Stimulated activated naive CD4-positive, alpha-beta T cell (primary cell): Measurements from ENCODE around the gene SMAP1.

ENCODE experiments used
- DNase-seq, 6 experiments: peaks; one replicate each; lab custom pipeline; 2025; lab: John Stamatoyannopoulos, UW

Gene SMAP1

DNA sequence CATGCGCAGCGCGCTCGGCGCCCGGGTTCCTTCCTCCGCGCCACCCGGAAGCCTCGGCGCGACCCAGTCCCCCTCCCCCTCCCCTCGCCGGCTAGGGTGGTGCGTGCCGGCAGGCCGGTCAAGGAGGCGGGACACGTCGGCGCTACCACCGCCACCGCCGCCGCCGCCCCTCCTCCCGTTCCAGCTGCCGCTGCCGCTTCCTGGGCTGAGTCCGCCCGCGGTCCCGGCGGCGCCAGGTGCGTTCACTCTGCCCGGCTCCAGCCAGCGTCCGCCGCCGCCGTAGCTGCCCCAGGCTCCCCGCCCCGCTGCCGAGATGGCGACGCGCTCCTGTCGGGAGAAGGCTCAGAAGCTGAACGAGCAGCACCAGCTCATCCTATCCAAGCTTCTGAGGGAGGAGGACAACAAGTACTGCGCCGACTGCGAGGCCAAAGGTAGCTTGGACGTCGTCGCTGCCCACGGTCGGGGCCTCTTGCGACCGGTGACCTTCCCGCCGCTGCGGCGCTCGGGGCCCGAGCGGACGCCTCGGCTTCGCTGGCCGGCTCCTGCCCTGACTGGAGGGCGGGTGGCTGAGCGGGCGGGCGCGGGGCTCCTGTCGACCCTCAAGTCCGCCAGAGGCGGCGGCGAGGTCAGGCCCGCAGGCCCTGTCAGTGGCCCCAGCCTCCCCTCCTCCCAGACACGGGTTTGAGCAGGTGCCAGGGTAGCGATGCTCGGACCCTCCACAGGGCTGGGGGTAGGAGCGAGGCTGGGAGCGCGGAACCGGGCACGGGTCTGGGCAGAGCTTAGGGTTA, at the start of gene SMAP1:
TSS of gene SMAP1 (plus strand) at position 173 of the 788 bp plus-strand sequence. CDS start at position 314, 141 bp downstream.
- peak; percentile 79 to 91 (median 84) for DNase-seq

GRCh38 chr6:70620746-70621145, 46.9 kb upstream of the SMAP1 start:
- DNase-seq: no peak

- DNase-seq: no peak
Observed at GRCh38 chr6:70622461-70622860, 45.2 kb upstream of the SMAP1 start.

GRCh38 chr6:70625436-70625835, 42.2 kb upstream of the SMAP1 start:
- no peak for DNase-seq

DNA sequence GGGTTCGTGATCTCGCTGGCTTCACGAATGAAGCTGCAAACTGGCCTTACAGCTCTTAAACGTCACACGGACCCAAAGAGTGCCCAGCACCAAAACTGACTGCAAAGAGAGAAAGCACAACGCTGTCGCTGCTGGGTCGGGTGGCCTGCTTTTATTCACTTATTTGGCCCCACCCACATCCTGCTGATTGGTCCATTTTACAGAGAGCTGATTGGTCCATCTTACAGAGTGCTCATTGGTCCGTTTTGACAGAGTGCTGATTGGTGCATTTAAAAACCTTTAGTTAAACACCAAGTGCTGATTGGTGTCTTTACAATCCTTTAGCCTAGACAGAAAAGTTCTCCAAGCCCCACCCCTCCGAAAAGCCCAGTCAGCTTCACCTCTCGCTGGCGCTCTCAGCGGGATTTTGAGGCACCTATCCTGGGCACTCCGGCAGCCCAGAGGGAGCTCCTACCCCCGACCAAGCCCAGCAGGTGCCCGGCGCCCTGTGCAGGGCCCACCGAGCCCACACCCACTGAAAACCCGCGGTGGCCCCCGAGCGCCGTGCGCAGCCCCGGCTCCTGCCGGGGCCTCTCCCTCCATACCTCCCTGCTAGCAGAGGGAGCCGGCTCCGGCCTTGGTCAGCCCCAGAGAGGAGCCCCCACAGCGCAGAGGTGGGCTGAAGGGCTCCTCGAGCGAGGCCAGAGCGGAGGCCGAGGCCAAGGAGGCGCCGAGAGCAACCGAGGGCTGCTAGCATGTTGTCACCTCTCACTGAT, 40.0 kb upstream of the SMAP1 start:
- no peak for DNase-seq

DNA sequence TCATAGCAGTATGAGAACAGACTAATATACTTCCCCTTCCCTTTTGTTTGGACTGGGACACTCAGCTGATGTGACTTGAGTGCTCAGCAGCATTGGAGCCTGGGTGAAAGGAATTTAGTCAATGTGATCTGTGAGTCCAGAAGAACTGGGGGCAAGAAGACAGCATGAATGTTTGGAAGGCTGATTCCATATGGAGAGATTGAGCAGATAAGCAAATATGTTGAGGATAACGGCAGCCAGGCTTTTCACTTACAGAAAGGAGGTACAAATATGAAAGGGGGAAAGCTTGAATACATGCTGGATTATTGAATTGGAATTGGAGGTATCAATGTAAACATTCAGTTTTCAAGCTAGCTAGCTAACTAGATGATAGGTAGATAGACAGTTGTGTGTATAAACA, 37.8 kb upstream of the SMAP1 start:
- no peak for DNase-seq

DNA sequence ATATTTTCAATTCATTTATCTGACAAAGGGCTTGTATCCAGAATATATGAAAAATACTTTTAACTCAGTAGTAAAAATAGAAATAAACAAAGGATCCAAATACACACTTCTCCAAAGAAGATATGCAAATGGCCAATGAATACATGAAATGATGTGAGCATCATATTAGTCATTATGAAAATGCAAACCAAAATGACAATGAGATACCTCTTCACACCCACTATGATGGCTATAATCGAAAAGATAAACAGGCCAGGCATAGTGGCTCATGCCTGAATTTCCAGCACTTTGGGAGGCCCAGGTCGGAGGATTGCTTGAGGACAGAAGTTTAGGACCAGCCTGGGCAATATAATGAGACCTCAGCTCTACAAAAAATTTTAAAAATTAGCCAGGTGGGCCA, 33.8 kb upstream of the SMAP1 start:
- DNase-seq: no peak

DNA sequence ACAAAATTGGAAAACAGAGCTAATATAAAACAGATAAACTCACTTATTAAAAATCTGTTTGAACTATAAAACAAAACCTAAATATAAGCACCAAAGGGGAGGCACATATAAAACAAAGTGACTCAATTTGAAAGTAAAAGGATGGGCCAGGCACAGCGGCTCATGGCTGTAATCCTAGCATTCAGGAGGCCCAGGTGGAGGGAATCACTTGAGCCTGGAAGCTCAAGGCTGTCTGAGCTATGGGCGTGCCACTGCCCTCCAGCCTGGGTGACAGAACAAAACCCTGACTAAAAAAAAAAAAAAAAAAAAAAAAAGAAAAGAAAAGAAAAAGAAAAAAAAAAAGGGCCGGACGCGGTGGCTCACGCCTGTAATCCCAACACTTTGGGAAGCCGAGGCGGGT, 31.1 kb upstream of the SMAP1 start:
- DNase-seq: no peak

DNA sequence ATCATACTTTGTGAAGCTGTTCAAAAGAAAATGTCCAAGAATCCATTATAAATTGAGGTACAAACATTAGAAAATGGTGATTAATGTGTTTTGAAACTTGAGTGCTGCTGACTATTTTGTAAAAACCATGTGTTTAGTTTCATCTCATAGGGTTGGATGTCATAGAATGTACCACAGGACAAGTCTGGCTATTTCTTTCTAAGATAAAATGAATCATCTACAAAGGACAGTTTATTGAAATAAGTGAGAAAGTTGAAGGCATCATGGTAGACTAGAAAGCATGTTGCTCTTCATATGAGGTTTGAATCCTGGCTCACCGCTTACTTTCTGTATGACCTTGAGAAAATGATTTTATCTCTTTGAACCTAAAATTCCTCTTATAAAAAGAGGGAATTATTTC, 29.2 kb upstream of the SMAP1 start:
- no peak for DNase-seq

DNA sequence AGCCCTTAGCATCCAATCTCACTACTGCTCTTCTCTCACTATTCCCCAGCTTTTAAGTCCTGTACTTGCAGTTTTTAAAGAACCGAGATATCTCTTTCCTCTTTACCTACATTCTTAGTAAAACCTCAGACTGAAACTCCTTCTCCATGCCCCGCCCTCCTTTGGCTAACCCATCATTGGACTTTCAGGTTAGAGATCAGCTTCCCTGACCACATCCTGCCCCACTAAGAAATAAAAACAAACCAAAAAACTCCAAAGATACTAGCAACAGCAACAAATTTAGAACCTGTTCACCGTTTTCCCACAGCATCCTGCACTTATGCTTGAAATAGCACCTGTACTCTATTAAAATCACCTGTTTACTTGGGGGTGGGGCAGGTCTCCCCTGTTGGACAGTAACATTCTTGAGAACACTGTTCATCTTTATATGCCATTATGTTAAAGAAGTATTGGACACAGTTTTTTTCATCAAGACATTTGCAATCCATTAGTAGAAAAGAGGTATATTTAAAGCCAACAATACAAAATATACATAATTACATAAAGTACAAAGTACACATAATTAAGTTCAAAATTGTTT, 16.3 kb upstream of the SMAP1 start:
- DNase-seq: peak in 3 of 6 experiments; percentile 42 to 59 (median 53)

GRCh38 chr6:70652216-70652615, 15.5 kb upstream of the SMAP1 start:
- DNase-seq: no peak

GRCh38 chr6:70657706-70658105, 10.0 kb upstream of the SMAP1 start:
- no peak for DNase-seq

DNA sequence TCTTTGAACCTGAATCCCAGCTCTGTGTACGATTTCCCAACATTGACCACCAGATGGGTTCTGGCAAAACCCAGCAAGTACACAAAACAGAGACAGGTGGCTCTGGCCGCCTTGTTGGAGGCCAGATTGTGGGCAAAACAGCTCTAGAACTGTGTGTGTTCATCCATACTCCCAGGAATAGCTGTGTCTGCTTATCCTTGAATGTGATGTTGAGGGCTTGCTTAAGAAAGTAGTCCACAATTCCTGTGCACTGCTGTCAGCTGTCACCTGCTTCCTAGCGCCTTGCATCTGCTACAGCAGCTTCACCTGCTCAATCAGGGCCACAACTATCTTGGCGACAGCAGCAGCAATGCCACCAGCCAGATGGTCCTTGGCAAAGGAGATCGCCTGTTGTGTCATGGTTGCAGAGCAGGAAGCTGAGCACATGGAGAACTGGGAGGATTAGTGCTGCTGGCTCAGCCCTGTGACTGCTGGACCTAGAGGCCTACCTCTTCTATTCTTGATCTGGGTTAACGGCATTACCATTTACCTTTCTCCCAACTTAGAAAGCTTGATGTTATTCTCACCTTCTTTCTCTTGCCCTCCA, 3.7 kb upstream of the SMAP1 start:
- DNase-seq: no peak

DNA sequence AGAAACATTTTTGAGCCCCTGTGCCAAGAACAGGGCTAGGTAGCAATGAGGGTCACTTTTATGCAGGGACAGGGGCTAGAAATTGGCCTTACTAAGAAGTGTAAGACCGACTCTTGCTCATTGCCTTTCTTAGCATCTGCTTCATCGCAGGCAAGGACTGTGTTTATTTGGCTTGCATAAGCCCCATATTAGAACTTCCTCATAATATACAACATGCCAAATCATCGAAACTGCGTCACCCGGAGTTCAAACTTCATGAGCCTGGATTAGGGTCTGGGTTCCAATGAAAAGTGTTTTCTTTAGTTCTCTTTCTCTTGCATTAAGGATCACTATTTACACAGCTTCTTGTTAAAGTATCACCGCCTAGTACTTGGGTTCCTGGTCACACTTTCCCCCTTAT, 977 bp upstream of the SMAP1 start:
- no peak for DNase-seq

DNA sequence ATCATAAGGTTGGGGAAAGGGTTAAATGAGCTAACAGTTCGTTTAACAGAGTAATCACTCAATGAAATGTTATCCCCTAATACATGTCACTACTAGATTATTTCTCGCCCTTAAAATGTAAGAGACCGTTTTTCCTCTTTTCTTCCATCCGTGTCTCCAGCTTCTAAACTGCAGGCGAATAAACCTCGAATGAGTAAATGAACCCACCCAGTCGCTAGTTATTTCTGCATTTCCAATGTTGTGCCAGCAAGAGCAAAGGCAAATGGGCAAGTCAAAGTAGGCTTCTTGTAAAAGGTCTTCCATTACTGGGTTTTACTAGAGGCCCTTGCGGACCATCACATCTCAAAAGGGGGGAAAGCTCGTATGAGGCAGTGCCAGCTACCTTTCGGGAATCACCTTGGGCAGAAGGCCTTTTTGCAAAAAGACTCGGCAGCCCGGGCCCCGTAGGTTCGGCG, 400 bp upstream of the SMAP1 start:
- DNase-seq: no peak

- DNase-seq: peak in 2 of 6 experiments; percentile 20 to 27
Observed at GRCh38 chr6:70668499-70668812, 773 bp downstream of the SMAP1 start.

DNA sequence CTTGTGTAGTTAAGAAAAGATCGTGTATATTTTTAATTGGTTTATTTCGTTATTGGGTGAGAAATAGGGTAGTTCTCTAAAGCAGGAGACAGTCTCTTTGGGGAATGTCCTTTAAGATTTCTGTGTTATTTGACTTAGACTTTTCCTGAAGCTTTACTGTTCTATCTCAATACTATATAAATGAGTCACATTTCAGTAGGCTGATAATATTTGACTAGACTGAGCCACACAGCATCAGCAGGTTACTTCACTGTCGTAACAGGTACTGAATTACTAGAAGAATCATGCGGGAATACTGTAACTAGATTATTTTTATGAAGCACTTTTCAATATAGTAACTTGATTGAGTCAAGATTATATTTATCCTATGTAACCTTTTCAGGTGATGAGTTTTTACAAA, 1.4 kb downstream of the SMAP1 start:
- DNase-seq: peak in 1 of 6 experiments; percentile 3

DNA sequence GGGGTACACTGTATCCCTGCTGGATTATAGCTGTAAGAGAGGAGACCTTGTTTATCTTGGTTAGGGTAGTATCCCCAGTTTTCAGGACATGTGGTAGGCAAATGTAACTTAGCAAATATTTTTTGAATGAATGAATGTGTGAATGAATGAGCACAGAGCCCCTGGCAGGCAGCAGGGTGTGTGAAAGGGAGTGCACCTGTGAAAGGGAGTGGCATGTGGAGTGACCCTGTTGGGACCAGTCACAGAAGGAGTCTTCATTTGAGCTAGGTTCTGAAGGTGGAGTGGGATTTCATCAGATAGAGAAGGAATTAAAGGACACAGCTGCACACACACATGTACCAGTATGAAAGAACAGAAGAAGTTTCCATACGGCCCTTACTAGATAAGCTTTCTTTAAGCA, 4.9 kb downstream of the SMAP1 start:
- DNase-seq: no peak

DNA sequence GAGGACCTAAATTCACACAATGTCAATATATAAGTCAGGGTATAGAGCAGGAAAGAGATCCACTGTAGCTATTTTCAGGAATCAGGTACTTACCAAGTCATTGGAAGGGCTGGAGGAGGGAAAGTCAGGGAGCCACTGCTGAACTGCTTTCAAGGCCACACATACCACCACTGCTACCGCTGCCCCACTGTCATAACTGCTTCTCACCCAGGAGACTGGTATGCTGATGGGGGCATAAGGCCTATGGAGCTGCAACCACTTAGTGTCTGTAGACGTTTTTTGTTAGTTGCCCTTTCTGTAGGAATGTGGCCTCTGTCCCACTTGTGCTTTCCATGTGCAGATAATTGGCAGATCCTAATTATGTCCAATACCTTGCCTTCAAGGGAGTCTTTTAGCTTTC, 5.4 kb downstream of the SMAP1 start:
- DNase-seq: no peak

DNA sequence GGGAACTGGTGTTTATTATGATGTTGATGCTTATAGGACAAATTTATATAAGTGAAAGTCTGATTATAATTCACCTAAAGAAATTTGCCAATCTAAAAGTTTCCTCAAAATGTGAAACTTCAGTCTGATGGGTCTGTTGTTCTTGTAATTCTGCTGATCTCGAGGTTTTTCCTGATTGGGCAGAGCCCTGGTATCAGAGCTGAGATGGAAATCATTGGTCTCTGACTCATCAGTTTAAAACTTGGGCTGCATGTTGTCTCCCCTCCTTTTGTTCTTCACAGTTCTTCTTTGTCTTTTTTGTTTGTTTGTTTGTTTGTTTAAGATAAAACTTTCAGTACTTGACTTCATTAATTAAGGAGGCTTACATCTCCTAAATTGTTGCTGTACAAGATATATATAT, 5.9 kb downstream of the SMAP1 start:
- no peak for DNase-seq

GRCh38 chr6:70675822-70676221, 8.1 kb downstream of the SMAP1 start:
- no peak for DNase-seq

- DNase-seq: no peak
Observed at GRCh38 chr6:70676821-70677220, 9.1 kb downstream of the SMAP1 start.

DNA sequence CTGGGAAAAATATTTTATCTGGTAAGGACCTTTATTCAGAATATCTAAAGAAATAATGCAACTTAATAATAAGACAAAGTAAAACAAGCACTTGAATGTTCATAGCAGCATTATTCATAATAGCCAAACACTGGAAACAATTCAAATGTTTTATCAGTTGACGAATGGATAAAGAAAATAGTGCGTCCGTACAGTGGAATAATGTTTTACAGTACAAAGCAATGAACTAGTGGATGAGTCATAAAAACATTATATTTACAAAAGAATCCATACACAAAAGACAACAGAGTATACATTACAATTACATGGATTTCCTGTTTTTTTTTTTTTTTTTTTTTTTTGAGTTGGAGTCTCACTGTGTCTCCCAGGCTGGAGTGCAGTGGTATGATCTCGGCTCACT, 12.7 kb downstream of the SMAP1 start:
- no peak for DNase-seq
